ENCODE data around the gene ADGRB3. TPM values are rescaled to one million over a fixed set of nuclear protein-coding genes. Genes with fewer than 3 reads are reported as not detected.

The ADGRB3 gene
- total RNA-seq, 3 donors from 2014 or later = not detected

- H3K36me3 Mint-ChIP-seq (ENCODE audit: insufficient read depth) = no peaks in the 10 kb centered on the region
- ATAC-seq (no peak), DNase-seq (no peak)
- no peaks in the 10 kb centered on the region for H3K27me3 Mint-ChIP-seq (ENCODE audit: low read depth)
- peaks cover 4% of the 10 kb centered on the region for H3K9me3 Mint-ChIP-seq
- H3K4me3 Mint-ChIP-seq = no peak overlapping the region
- no peaks in the 10 kb centered on the region for H3K4me1 Mint-ChIP-seq (ENCODE audit: low read depth)
These were observed 654.8 kb downstream of the ADGRB3 start for GRCh38 chr6:69289689-69290495.

- Mint-ChIP-seq H3K36me3 (ENCODE audit: insufficient read depth) (no peaks in the 10 kb centered on the region), H3K27me3 (ENCODE audit: low read depth) (no peaks in the 10 kb centered on the region), H3K9me3 (peaks cover 4% of the 10 kb centered on the region), H3K4me3 (no peak overlapping the region), H3K4me1 (ENCODE audit: low read depth) (no peaks in the 10 kb centered on the region)
- ATAC-seq (no peak), DNase-seq (no peak)
These were observed 658.4 kb downstream of the ADGRB3 start for GRCh38 chr6:69293471-69293870.

DNA sequence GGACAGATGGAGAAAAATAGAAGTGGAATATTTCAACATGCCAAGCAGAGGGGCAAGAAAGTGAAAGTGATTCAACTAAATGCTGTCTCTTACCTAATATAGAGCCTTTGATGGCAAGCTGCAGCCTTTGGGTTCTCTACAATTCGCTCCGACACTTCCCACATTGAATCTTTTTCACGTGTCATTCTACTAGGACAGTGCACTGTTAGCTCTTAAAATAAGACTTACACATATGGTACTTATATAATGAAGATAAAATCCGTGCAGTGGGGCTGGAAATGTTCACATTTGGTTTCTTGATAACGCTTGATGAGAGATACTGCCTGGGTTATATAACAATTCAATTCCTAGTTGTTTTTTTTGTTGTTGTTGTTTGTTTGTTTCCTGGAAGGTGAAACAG, 659.3 kb downstream of the ADGRB3 start:
- H3K4me1 Mint-ChIP-seq (ENCODE audit: low read depth) = no peaks in the 10 kb centered on the region
- DNase-seq (no peak), ATAC-seq (no peak)
- peaks cover 8% of the 10 kb centered on the region for H3K9me3 Mint-ChIP-seq
- no peaks in the 10 kb centered on the region for H3K27me3 Mint-ChIP-seq (ENCODE audit: low read depth)
- no peak overlapping the region for H3K4me3 Mint-ChIP-seq
- no peaks in the 10 kb centered on the region for H3K36me3 Mint-ChIP-seq (ENCODE audit: insufficient read depth)

DNA sequence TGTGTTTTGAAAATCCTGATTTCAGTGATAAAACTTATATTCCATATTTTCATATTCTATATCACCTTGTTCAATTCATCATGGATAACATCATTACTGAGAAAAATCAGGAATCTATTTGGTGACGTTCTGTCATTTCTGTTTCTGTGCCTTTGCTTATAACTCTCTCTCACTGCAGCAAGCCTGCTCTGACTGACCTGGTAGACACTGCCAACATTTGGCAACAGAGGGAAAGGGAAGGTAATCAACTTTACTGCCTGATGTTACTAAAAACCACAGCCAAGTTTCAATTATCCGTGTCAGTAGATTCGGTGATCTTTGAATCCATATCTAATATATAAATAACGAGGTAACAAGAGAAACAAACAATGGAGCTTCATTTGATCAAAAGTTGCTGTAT, 659.8 kb downstream of the ADGRB3 start:
- ATAC-seq (no peak), DNase-seq (no peak)
- Mint-ChIP-seq H3K4me1 (ENCODE audit: low read depth) (no peaks in the 10 kb centered on the region), H3K27me3 (ENCODE audit: low read depth) (no peaks in the 10 kb centered on the region), H3K9me3 (peaks cover 8% of the 10 kb centered on the region), H3K36me3 (ENCODE audit: insufficient read depth) (no peaks in the 10 kb centered on the region), H3K4me3 (no peak overlapping the region)

DNA sequence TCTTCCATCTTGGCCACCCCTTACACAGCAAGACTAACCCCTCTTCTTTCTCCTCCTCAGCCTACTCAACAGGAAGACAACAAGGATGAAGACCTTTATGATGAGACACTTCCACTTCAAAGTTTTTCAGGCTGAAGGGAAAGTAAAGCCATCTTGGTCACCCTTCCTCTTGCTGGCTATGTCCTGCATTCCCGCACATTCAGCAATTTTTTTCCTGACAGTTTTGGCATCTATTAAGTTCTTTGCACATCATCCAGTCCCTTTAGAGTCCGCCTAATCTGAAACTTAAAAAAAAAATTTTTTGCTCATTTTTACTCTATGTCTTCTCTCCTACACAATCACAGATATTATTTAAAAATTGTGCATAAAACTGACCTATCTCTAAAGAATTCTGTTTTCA, 668.3 kb downstream of the ADGRB3 start:
- no peaks in the 10 kb centered on the region for H3K36me3 Mint-ChIP-seq (ENCODE audit: insufficient read depth)

GRCh38 chr6:69305456-69305855, 670.4 kb downstream of the ADGRB3 start:
- no peaks in the 10 kb centered on the region for H3K4me1 Mint-ChIP-seq (ENCODE audit: low read depth)
- no peaks in the 10 kb centered on the region for H3K27me3 Mint-ChIP-seq (ENCODE audit: low read depth)
- DNase-seq (no peak), ATAC-seq (no peak)
- H3K36me3 Mint-ChIP-seq (ENCODE audit: insufficient read depth) = no peaks in the 10 kb centered on the region
- H3K4me3 Mint-ChIP-seq = no peak overlapping the region
- no peaks in the 10 kb centered on the region for H3K9me3 Mint-ChIP-seq

More for the DNA sequence above, 668.3 kb downstream of the ADGRB3 start:
- Mint-ChIP-seq H3K4me1 (ENCODE audit: low read depth) (no peaks in the 10 kb centered on the region), H3K9me3 (peaks cover 5% of the 10 kb centered on the region), H3K27me3 (ENCODE audit: low read depth) (no peaks in the 10 kb centered on the region), H3K4me3 (no peak overlapping the region)
- no peak for DNase-seq
- ATAC-seq = no peak

- H3K9me3 Mint-ChIP-seq = no peaks in the 10 kb centered on the region
- H3K36me3 Mint-ChIP-seq (ENCODE audit: insufficient read depth) = no peaks in the 10 kb centered on the region
- no peaks in the 10 kb centered on the region for H3K27me3 Mint-ChIP-seq (ENCODE audit: low read depth)
- DNase-seq = no peak
- H3K4me1 Mint-ChIP-seq (ENCODE audit: low read depth) = no peaks in the 10 kb centered on the region
- no peak for ATAC-seq
- H3K4me3 Mint-ChIP-seq = no peak overlapping the region
These were observed 673.5 kb downstream of the ADGRB3 start for GRCh38 chr6:69308584-69308983.

DNA sequence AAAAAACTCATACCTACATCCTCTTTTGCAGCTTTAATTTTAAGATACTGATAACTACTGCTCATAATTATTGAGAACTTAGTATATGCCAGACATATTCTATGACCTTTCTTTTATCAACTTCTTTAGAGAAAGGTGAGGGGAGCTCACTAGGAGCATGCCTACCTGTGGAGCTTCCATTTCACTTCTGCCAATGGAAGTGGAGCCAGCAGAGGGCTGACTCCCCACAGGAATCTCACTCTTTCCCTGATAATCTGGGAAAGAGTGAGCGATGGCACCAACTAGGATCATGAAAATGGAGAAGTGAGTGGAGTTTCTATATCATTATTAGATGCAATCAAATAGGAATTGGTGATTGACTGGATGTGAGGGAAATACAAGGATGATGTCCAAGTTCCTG, 676.8 kb downstream of the ADGRB3 start:
- Mint-ChIP-seq H3K4me3 (no peak overlapping the region), H3K36me3 (ENCODE audit: insufficient read depth) (no peaks in the 10 kb centered on the region), H3K9me3 (no peaks in the 10 kb centered on the region), H3K4me1 (ENCODE audit: low read depth) (no peaks in the 10 kb centered on the region), H3K27me3 (ENCODE audit: low read depth) (no peaks in the 10 kb centered on the region)
- ATAC-seq (no peak), DNase-seq (no peak)

- Mint-ChIP-seq H3K4me3 (no peak overlapping the region), H3K27me3 (ENCODE audit: low read depth) (no peaks in the 10 kb centered on the region), H3K36me3 (ENCODE audit: insufficient read depth) (no peaks in the 10 kb centered on the region), H3K4me1 (ENCODE audit: low read depth) (no peaks in the 10 kb centered on the region), H3K9me3 (no peaks in the 10 kb centered on the region)
- DNase-seq (no peak), ATAC-seq (no peak)
These were observed 678.9 kb downstream of the ADGRB3 start for GRCh38 chr6:69314001-69314400.

- no peak overlapping the region for H3K4me3 Mint-ChIP-seq
- H3K36me3 Mint-ChIP-seq (ENCODE audit: insufficient read depth) = no peaks in the 10 kb centered on the region
- no peaks in the 10 kb centered on the region for H3K4me1 Mint-ChIP-seq (ENCODE audit: low read depth)
- ATAC-seq (no peak), DNase-seq (no peak)
- H3K27me3 Mint-ChIP-seq (ENCODE audit: low read depth) = no peaks in the 10 kb centered on the region
- peaks cover under 1% of the 10 kb centered on the region for H3K9me3 Mint-ChIP-seq
These were observed 679.4 kb downstream of the ADGRB3 start for GRCh38 chr6:69314531-69314930.

- DNase-seq = no peak
- no peaks in the 10 kb centered on the region for H3K9me3 Mint-ChIP-seq
- H3K36me3 Mint-ChIP-seq (ENCODE audit: insufficient read depth) = no peaks in the 10 kb centered on the region
- H3K4me3 Mint-ChIP-seq = no peak overlapping the region
- no peak for ATAC-seq
- no peaks in the 10 kb centered on the region for H3K4me1 Mint-ChIP-seq (ENCODE audit: low read depth)
- H3K27me3 Mint-ChIP-seq (ENCODE audit: low read depth) = no peaks in the 10 kb centered on the region
These were observed 696.8 kb downstream of the ADGRB3 start for GRCh38 chr6:69331886-69332285.

GRCh38 chr6:69337311-69337710, 702.2 kb downstream of the ADGRB3 start:
- DNase-seq (no peak), ATAC-seq (no peak)
- Mint-ChIP-seq H3K27me3 (ENCODE audit: low read depth) (no peaks in the 10 kb centered on the region), H3K4me3 (no peak overlapping the region), H3K9me3 (no peaks in the 10 kb centered on the region), H3K36me3 (ENCODE audit: insufficient read depth) (no peaks in the 10 kb centered on the region), H3K4me1 (ENCODE audit: low read depth) (no peaks in the 10 kb centered on the region)

DNA sequence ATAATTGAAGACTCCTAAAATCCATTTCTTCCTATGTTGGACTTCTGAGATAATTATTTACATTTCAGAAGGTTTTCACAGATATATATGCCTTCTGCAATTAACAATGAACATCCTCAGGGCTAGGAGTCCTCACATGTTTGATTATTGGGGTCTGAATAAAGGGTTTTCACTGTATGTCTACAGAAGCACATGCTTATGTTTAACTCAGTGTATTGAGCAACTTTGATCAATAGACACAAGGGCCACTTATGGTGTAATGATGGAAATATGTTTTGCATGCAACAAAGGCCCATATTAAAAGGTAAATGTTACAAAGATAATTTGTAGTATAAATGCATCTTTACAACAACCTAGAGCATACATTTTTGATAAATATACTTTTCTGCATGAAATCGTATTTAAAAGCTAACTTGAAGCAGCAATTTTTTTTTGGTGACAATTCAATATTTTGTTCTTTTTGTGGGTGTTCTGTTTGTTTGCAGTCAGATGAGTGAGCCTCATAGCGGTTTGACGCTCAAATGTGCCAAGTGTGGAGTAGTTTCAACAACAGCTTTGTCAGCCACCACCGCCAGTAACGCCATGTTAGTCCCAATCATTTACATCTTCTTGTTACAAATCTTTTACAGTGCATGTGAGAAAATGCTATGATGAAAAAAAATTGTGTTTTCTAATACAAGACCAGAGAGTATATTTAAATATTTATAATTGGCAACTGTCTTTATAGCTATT, 703.5 kb downstream of the ADGRB3 start:
- no peaks in the 10 kb centered on the region for H3K9me3 Mint-ChIP-seq
- no peak for DNase-seq
- H3K4me3 Mint-ChIP-seq = no peak overlapping the region
- no peaks in the 10 kb centered on the region for H3K27me3 Mint-ChIP-seq (ENCODE audit: low read depth)
- no peaks in the 10 kb centered on the region for H3K36me3 Mint-ChIP-seq (ENCODE audit: insufficient read depth)
- ATAC-seq = no peak
- no peaks in the 10 kb centered on the region for H3K4me1 Mint-ChIP-seq (ENCODE audit: low read depth)

GRCh38 chr6:69339163-69339550, 704.1 kb downstream of the ADGRB3 start:
- no peaks in the 10 kb centered on the region for H3K36me3 Mint-ChIP-seq (ENCODE audit: insufficient read depth)
- H3K27me3 Mint-ChIP-seq (ENCODE audit: low read depth) = no peaks in the 10 kb centered on the region
- DNase-seq (no peak), ATAC-seq (no peak)
- H3K4me1 Mint-ChIP-seq (ENCODE audit: low read depth) = no peaks in the 10 kb centered on the region
- no peak overlapping the region for H3K4me3 Mint-ChIP-seq
- H3K9me3 Mint-ChIP-seq = no peaks in the 10 kb centered on the region

DNA sequence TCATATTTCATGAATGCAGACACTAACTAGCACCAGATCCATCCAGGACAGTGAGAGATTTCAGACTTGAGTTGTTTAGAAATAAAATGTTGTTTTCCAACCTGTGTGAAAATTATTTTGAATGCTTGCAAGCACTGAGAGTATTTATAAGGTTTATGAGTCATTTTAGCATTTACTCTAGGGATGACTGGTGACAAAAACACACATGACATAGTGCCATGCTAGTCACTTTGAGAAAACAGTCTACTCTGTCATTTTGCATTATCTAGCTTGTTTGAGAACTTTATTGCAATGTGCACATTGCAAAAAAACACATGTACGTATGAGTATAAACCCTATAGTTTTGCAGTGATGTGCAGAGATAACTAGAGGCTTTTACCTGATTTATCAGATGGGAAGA, 705.1 kb downstream of the ADGRB3 start:
- no peak for ATAC-seq
- Mint-ChIP-seq H3K36me3 (ENCODE audit: insufficient read depth) (no peaks in the 10 kb centered on the region), H3K9me3 (peaks cover 4% of the 10 kb centered on the region), H3K27me3 (ENCODE audit: low read depth) (no peaks in the 10 kb centered on the region), H3K4me1 (ENCODE audit: low read depth) (no peaks in the 10 kb centered on the region), H3K4me3 (no peak overlapping the region)
- DNase-seq = no peak

Data from activated T-cell treated with anti-CD3 and anti-CD28 coated beads, Interleukin-2, amount 50 U/mL, for 4 hours (primary cell).